AG04450 (cell line): ENCODE results near the gene FIP1L1. TPM values are rescaled to one million over a fixed set of nuclear protein-coding genes. Genes with fewer than 3 reads are reported as not detected.
"Not testable (repeated sequence)": the region's sequence is repeated elsewhere in the genome, so short reads cannot be mapped to it uniquely, and the experiment has no call there.

Experiments used
- CTCF ChIA-PET: fragments of 300-600, 350-600 bp; formaldehyde crosslinking; extraction: SDS; loops from one replicate; lab custom pipeline; 2022; ENCODE audit warnings: antibody characterized with exemption, inconsistent platforms; lab: Charles Lee
- POLR2A ChIA-PET: fragments of 350-600 bp; formaldehyde crosslinking; extraction: SDS; loops from one replicate; lab custom pipeline; 2021; ENCODE audit warnings: antibody characterized with exemption, inconsistent platforms; lab: Yijun Ruan, JAX
- DNase-seq: peaks from one replicate; pipeline ENCODE4 v3.0.0-alpha.2; 2011; ENCODE audit warnings: low read depth, low spot score
- H3K27ac ChIP-seq: one replicate; pipeline ENCODE4 v1.5.1; 2012; ENCODE audit warnings: low read depth, low read length, control low read depth
- H3K27me3 ChIP-seq: one replicate; pipeline ENCODE4 v1.6.0; 2012; ENCODE audit warnings: low read length; ENCODE audit not compliant: control insufficient read depth, insufficient read depth
- H3K4me3 ChIP-seq: 2 replicates; pipeline ENCODE4 v1.5.1; 2011; ENCODE audit warnings: mild to moderate bottlenecking, low read depth, low read length, control low read depth
- H3K9me3 ChIP-seq: 2 replicates; pipeline ENCODE4 v1.5.1; 2012; ENCODE audit warnings: low read length; ENCODE audit not compliant: control insufficient read depth, insufficient read depth
- polyA plus RNA-seq: library from polyadenylated mRNA; depleted of rRNA; stranded (reverse); fragments of >200 nt; gene quantifications from 2 replicates; pipeline ENCODE4 v1.2.3, GENCODE V29; 2011
- TF ChIP-seq, protein P1 (sequence below): IDR thresholded peaks from 2 replicates; pipeline ENCODE4 v1.5.1; 2011; ENCODE audit warnings: low read depth, low read length, control low read depth, inconsistent platforms

FIP1L1 gene
- polyA plus RNA-seq, 1 experiment: 30.5 TPM

DNA sequence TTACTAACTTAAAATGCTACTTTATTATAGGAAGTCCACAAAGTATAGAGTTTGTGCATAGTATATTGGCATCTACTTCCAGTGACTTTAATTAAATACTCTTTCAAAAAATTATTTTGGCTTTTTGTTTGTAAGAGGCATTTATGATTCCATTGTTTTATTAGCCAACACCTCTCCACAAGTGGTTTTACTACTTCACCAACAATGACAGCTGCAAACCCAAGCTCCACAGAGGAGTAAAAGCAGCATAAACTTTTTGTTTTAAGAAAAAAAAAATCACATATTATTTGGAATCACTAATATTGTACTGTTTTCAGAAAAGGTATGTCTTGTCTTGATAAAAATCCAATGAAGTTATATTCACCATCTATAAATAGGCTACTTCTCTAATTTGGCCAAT, 88.5 kb downstream of the FIP1L1 start:
- H3K9me3 ChIP-seq: peaks cover 12% of the 10 kb centered on the region
- ChIA-PET CTCF (interaction anchor here (1.6 kb wide), 1 partner anchor 25 kb away, joined by 6 read pairs; no protein-coding TSS in a partner anchor), POLR2A (no interaction called here)
- no peak overlapping the region for H3K27ac ChIP-seq
- TF ChIP-seq, protein P1, sequence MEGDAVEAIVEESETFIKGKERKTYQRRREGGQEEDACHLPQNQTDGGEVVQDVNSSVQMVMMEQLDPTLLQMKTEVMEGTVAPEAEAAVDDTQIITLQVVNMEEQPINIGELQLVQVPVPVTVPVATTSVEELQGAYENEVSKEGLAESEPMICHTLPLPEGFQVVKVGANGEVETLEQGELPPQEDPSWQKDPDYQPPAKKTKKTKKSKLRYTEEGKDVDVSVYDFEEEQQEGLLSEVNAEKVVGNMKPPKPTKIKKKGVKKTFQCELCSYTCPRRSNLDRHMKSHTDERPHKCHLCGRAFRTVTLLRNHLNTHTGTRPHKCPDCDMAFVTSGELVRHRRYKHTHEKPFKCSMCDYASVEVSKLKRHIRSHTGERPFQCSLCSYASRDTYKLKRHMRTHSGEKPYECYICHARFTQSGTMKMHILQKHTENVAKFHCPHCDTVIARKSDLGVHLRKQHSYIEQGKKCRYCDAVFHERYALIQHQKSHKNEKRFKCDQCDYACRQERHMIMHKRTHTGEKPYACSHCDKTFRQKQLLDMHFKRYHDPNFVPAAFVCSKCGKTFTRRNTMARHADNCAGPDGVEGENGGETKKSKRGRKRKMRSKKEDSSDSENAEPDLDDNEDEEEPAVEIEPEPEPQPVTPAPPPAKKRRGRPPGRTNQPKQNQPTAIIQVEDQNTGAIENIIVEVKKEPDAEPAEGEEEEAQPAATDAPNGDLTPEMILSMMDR: no peak
- no peaks in the 10 kb centered on the region for H3K27me3 ChIP-seq
- DNase-seq: no peak
- H3K4me3 ChIP-seq: no peak overlapping the region

DNA sequence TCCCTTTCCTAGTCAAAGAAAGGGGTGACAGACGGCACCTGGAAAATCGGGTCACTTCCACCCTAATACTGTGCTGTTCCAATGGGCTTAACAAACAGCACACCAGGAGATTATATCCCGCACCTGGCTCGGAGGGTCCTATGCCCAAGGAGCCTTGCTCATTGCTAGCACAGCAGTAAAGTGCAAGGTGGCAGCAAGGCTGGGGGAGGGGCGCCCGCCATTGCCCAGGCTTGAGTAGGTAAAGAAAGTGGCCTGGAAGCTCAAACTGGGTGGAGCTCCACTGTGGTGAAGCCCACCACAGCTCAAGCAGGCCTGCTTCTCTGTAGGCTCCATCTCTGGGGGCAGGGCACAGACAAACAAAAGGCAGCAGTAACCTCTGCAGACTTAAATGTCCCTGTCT, 89.1 kb downstream of the FIP1L1 start:
- H3K4me3 ChIP-seq, H3K27me3 ChIP-seq, POLR2A ChIA-PET, H3K27ac ChIP-seq, DNase-seq, CTCF ChIA-PET: not testable (repeated sequence)
- peaks cover 12% of the 10 kb centered on the region for H3K9me3 ChIP-seq

DNA sequence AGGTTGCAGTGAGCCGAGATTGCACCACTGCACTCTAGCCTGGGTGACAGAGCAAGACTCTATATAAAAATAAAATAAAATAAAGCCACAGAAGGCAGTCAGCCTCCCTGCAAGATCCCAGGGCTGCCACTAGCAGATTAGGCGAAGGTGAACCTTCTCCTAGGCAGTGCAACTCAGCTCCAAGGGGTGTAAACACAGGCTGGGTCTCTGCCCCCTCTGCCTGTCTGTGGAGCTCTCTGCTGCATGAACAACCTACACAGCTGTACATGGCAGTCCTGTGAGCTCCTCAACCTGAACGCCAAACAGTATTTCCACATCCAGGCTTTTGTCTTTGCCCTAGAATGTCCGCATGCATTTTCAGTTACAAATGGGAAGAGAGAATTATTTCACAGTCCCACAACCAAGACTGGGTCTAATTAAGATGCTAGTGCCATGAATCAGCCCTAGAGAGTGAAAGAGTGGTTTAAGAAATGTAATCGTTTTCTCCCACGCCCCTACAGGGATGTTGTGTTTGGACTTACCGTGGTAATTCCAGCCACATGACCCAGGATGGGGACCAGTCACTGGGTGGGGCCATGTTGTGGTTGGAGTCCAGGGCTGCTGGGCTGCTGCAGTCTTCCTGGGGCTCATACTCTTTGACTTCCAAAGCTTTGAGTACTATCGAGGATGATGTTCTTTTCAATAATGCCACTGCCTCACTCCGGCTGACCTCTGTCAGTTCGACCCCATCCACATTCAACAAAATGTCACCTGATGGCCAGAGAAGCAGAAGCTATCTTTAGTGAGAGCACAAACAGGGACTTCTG, 99.0 kb downstream of the FIP1L1 start:
- peak; percentile 95 for DNase-seq
- no peaks in the 10 kb centered on the region for H3K27me3 ChIP-seq
- ChIA-PET POLR2A (interaction anchor here (0.5 to 0.7 kb wide), 2 partner anchors 14 to 18 kb away, joined by 3 to 10 read pairs; no protein-coding TSS in a partner anchor), CTCF (interaction anchor here (0.6 to 1.6 kb wide), 5 partner anchors 16 to 757 kb away, joined by 3 to 7 read pairs (median 4); no protein-coding TSS in a partner anchor)
- H3K9me3 ChIP-seq: no peaks in the 10 kb centered on the region; the same call in 1 of the 2 replicates
- no peak overlapping the region for H3K4me3 ChIP-seq
- TF ChIP-seq, protein P1: 0 out of 2 replicates have a peak, but pooled peaks have one; percentile 6
- H3K27ac ChIP-seq: peak overlapping the region; percentile 97

DNA sequence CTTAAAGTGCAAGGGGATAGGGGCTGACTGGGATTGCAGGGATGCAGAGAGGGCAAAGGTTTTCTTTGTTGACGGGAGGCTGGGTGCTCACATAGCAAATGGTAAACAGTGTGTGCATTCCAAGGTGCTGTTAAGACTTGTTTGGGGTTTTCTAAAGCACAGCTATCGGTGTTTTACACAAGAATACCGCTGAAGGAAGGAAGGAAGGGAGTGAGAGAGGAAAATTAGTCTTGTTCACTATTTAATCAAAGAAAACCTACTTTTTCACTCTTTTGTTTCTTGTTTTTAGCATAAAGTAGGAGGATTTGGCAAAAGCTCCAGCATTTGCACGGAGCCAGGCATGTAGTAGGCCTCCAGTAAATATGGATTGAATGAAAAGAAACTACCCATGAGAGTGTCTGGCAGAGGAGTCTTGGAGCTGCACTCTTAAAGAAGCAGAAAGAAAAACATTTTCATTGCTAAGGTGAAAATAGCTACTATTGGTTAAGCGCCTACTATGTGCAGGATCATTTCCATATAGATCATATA, 99.7 kb downstream of the FIP1L1 start:
- Histone ChIP-seq H3K27ac (peak overlapping the region; percentile 97), H3K4me3 (no peak overlapping the region), H3K27me3 (no peaks in the 10 kb centered on the region), H3K9me3 (no peaks in the 10 kb centered on the region; the same call in 1 of the 2 replicates)
- TF ChIP-seq, protein P1: no peak
- ChIA-PET CTCF (interaction anchor here (0.8 to 1.6 kb wide), 5 partner anchors 13 to 757 kb away, joined by 3 to 7 read pairs (median 5); no protein-coding TSS in a partner anchor), POLR2A (interaction anchor here (0.8 kb wide), 1 partner anchor 64 kb away, joined by 3 read pairs; no protein-coding TSS in a partner anchor)
- DNase-seq: no peak

DNA sequence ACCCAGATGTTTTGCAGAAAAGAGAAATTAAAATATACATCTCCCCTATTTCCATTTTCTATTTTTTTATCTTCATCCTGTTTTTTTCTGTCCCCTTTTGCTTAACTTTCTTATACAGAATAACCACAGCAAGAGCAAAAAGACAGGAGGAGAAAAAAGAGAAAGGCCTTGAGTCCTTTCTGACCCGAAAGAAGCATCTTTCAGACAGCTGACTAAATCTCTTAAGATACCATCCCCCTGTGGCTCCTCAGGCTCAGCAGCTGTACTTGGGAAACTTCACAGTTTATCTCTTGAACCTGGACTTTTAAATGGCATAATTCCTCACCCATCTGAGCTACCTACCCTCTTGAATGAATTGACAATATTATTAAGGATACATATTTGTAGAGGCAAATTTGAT, 100.2 kb downstream of the FIP1L1 start:
- no peak for DNase-seq
- Histone ChIP-seq H3K4me3 (no peak overlapping the region), H3K27ac (no peak overlapping the region), H3K27me3 (no peaks in the 10 kb centered on the region), H3K9me3 (no peaks in the 10 kb centered on the region; the same call in 1 of the 2 replicates)
- TF ChIP-seq, protein P1: no peak
- POLR2A ChIA-PET: interaction anchor here (0.8 kb wide), 1 partner anchor 64 kb away, joined by 3 read pairs; no protein-coding TSS in a partner anchor
- CTCF ChIA-PET: interaction anchor here (0.6 to 1.6 kb wide), 5 partner anchors 12 to 462 kb away, joined by 3 to 7 read pairs (median 5); no protein-coding TSS in a partner anchor
